ENCODE data around the gene SIGMAR1. TPM values are rescaled to one million over a fixed set of nuclear protein-coding genes. Genes with fewer than 3 reads are reported as not detected.

The SIGMAR1 gene
- total and polyA plus RNA-seq, 2 of the 8 experiments (the other 6 are each of a cell fraction or from before 2014, with no cell fraction given): 84.2 to 134 TPM

- no peak overlapping the region for H3K9ac ChIP-seq (replicated peaks in 1 of 4; ENCODE audit: extremely low read depth in 1 of 4, low read depth in 3 of 4, low read length in 3 of 4)
- H3K14ac ChIP-seq (ENCODE audit: insufficient read length): no peak overlapping the region
- H3K27ac ChIP-seq (ENCODE audit: low read depth, low read length): no peak overlapping the region
- no peak overlapping the region for H4K8ac ChIP-seq (ENCODE audit: extremely low read depth, insufficient read depth, low read length)
- H2BK120ac ChIP-seq (replicated peaks; ENCODE audit: low read depth, low read length): no peak overlapping the region
- no peak overlapping the region for H2BK12ac ChIP-seq (ENCODE audit: low read depth, low read length)
- no peaks in the 10 kb centered on the region for H3K79me1 ChIP-seq (ENCODE audit: low read depth, low read length)
- H3K18ac ChIP-seq (ENCODE audit: extremely low read depth, low read length): no peak overlapping the region
- no peaks in the 10 kb centered on the region for H3K27me3 ChIP-seq (replicated peaks in 1 of 4; ENCODE audit: control insufficient read depth in 3 of 4, extremely low read depth in 1 of 4, insufficient read depth in 3 of 4, low read length in 3 of 4)
- FAIRE-seq: no peak
- ChIA-PET CTCF (ENCODE audit: partially characterized antibody) (interaction anchor here (0.9 to 5.0 kb wide), 20 partner anchors 9 to 222 kb away, joined by 3 to 108 read pairs (median 6); partner anchors contain the start of genes ARID3C and CCL19), POLR2A (ENCODE audit: partially characterized antibody) (no interaction called here)
- no peak overlapping the region for H2BK15ac ChIP-seq (ENCODE audit: low read length)
- H3K23me2 ChIP-seq (ENCODE audit: low read depth, low read length): no peaks in the 10 kb centered on the region; the same call in 1 of the 2 replicates
- 70% methylated on average over 3 of the region's 3 CpGs; no CpG with 5 or more reads in 1 of the 2 experiments for WGBS, 2 experiments (ENCODE audit: extremely low coverage in 1 of 2, insufficient coverage in 1 of 2, insufficient read length in 1 of 2, insufficient replicate concordance in 2 of 2, low coverage in 1 of 2, low lambda C conversion rate in 2 of 2, missing lambda C conversion rate in 1 of 2)
- no peak overlapping the region for H4K91ac ChIP-seq (replicated peaks; ENCODE audit: insufficient read length, low read length)
- no peak overlapping the region for H3K23ac ChIP-seq (ENCODE audit: insufficient read length)
- no peak for DNase-seq (ENCODE audit: low read depth in 1 of 2, low spot score in 2 of 2)
- no peak overlapping the region for H3K4ac ChIP-seq (replicated peaks; ENCODE audit: insufficient read length, low read depth, low read length)
- H2AFZ ChIP-seq (ENCODE audit: low read length): no peak overlapping the region
- peaks cover 0 to 1% of the 10 kb centered on the region in 2 experiments; a peak in 1 of 4 replicates for H3K9me3 ChIP-seq (ENCODE audit: insufficient read depth in 2 of 2, low read depth in 1 of 2, low read length in 1 of 2)
- H4K20me1 ChIP-seq (replicated peaks in 1 of 2; ENCODE audit: control insufficient read depth in 1 of 2, insufficient read depth in 2 of 2, low read length in 2 of 2): peaks cover 0 to 4% of the 10 kb centered on the region in 2 experiments
- no peaks in the 10 kb centered on the region for H3K36me3 ChIP-seq (ENCODE audit: control insufficient read depth in 2 of 4, insufficient read depth in 4 of 4, low read length in 3 of 4)
- no peak overlapping the region for H2AK5ac ChIP-seq (ENCODE audit: low read depth, low read length)
- H2BK20ac ChIP-seq (ENCODE audit: low read length): no peak overlapping the region
- no peaks in the 10 kb centered on the region for H3K79me2 ChIP-seq (ENCODE audit: control insufficient read depth in 1 of 2, insufficient read depth in 2 of 2, low read length in 2 of 2)
- H3K4me3 ChIP-seq (ENCODE audit: extremely low read depth in 1 of 4, insufficient read depth in 2 of 4, low read depth in 3 of 4, low read length in 4 of 4): no peak overlapping the region
- 0 out of 7 replicates have a peak, but pooled peaks cover 0 to 2% (median under 1%) of the 10 kb centered on the region in 4 experiments for H3K4me1 ChIP-seq (replicated peaks in 1 of 4; ENCODE audit: control insufficient read depth in 3 of 4, insufficient read depth in 4 of 4, low read length in 3 of 4)
- H3K56ac ChIP-seq (replicated peaks; ENCODE audit: insufficient read length, low read depth, low read length): no peak overlapping the region
- H3K4me2 ChIP-seq (ENCODE audit: insufficient read depth in 1 of 2, low read depth in 2 of 2, low read length in 2 of 2): no peak overlapping the region
- H4K5ac ChIP-seq (ENCODE audit: insufficient read length, low read depth, low read length): no peak overlapping the region
- no peak overlapping the region for H2BK5ac ChIP-seq (ENCODE audit: low read depth, low read length)
- TF ChIP-seq CBX8 (IDR thresholded peaks at IDR 0.05; ENCODE audit: borderline replicate concordance, low read depth, low read length): no peak
- no peak for TF ChIP-seq CBX5 (IDR thresholded peaks at IDR 0.05; ENCODE audit: low read depth, low read length)
- TF ChIP-seq TBP (IDR thresholded peaks at IDR 0.05; ENCODE audit: low read depth, low read length): no peak
- no peak for TF ChIP-seq TAF7 (optimal IDR thresholded peaks at IDR 0.05; ENCODE audit: borderline replicate concordance, low read depth, low read length)
- TF ChIP-seq RFX5 (IDR thresholded peaks at IDR 0.05; ENCODE audit: borderline replicate concordance, low read depth, low read length): no peak
- TF ChIP-seq HDAC2 (IDR thresholded peaks at IDR 0.05; ENCODE audit: borderline replicate concordance in 1 of 2, low read depth in 2 of 2, low read length in 2 of 2): no peak
- TF ChIP-seq GTF2F1 (IDR thresholded peaks at IDR 0.05; ENCODE audit: borderline replicate concordance, low read depth, low read length): no peak
- no peak for TF ChIP-seq SP4 (IDR thresholded peaks at IDR 0.05; ENCODE audit: low read length)
- TF ChIP-seq POLR2AphosphoS5 (IDR thresholded peaks at IDR 0.05; ENCODE audit: low read depth, low read length): no peak
- TF ChIP-seq POLR2A (IDR thresholded peaks at IDR 0.05; ENCODE audit: control extremely low read depth in 1 of 2, low read depth in 2 of 2, low read length in 2 of 2): no peak
- TF ChIP-seq EGR1 (IDR thresholded peaks at IDR 0.05; ENCODE audit: borderline replicate concordance, low read depth, low read length): no peak
- TF ChIP-seq, protein P1, sequence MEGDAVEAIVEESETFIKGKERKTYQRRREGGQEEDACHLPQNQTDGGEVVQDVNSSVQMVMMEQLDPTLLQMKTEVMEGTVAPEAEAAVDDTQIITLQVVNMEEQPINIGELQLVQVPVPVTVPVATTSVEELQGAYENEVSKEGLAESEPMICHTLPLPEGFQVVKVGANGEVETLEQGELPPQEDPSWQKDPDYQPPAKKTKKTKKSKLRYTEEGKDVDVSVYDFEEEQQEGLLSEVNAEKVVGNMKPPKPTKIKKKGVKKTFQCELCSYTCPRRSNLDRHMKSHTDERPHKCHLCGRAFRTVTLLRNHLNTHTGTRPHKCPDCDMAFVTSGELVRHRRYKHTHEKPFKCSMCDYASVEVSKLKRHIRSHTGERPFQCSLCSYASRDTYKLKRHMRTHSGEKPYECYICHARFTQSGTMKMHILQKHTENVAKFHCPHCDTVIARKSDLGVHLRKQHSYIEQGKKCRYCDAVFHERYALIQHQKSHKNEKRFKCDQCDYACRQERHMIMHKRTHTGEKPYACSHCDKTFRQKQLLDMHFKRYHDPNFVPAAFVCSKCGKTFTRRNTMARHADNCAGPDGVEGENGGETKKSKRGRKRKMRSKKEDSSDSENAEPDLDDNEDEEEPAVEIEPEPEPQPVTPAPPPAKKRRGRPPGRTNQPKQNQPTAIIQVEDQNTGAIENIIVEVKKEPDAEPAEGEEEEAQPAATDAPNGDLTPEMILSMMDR (IDR thresholded peaks at IDR 0.05; ENCODE audit: control extremely low read depth in 1 of 3, insufficient read depth in 1 of 3, low read depth in 1 of 3, low read length in 3 of 3): no peak
Measured at GRCh38 chr9:34674440-34674839, 36.9 kb upstream of the SIGMAR1 start.
